HG03039 (cell line): ENCODE data around the gene INAFM2.
A peak's percentile ranks its signal among the peaks of the same experiment; 100 is the strongest.

ENCODE experiments used
- ATAC-seq: cut with Tn5 transposase; IDR thresholded peaks from one replicate; pipeline ENCODE4 v1.9.1; 2021; ENCODE audit warnings: mild to moderate bottlenecking, moderate library complexity; ENCODE audit not compliant: unreplicated experiment

Gene INAFM2

GRCh38 chr15:40342416-40343320, 19.2 kb downstream of the INAFM2 start:
- ATAC-seq = no peak

GRCh38 chr15:40343512-40343911, 20.0 kb downstream of the INAFM2 start:
- no peak for ATAC-seq

GRCh38 chr15:40344217-40344616, 20.7 kb downstream of the INAFM2 start:
- no peak for ATAC-seq

- ATAC-seq = no peak
Observed at GRCh38 chr15:40344631-40345120, 21.2 kb downstream of the INAFM2 start.

- no peak for ATAC-seq
Observed at GRCh38 chr15:40345225-40345866, 21.9 kb downstream of the INAFM2 start.

GRCh38 chr15:40345867-40346578, 22.5 kb downstream of the INAFM2 start:
- no peak for ATAC-seq

- ATAC-seq = no peak
Observed at GRCh38 chr15:40346579-40347558, 23.4 kb downstream of the INAFM2 start.

- ATAC-seq = no peak
Observed at GRCh38 chr15:40347559-40348473, 24.3 kb downstream of the INAFM2 start.

GRCh38 chr15:40348474-40348870, 25.0 kb downstream of the INAFM2 start:
- no peak for ATAC-seq

GRCh38 chr15:40349163-40349562, 25.7 kb downstream of the INAFM2 start:
- no peak for ATAC-seq

GRCh38 chr15:40352281-40352901, 28.9 kb downstream of the INAFM2 start:
- ATAC-seq = no peak

GRCh38 chr15:40353697-40354096, 30.2 kb downstream of the INAFM2 start:
- no peak for ATAC-seq

- ATAC-seq = no peak
Observed at GRCh38 chr15:40354408-40355171, 31.1 kb downstream of the INAFM2 start.

GRCh38 chr15:40355976-40356585, 32.6 kb downstream of the INAFM2 start:
- ATAC-seq = no peak

GRCh38 chr15:40357246-40357645, 33.8 kb downstream of the INAFM2 start:
- ATAC-seq = no peak

GRCh38 chr15:40357723-40358470, 34.4 kb downstream of the INAFM2 start, which contains the start of gene DISP2:
Gene DISP2 (plus strand): TSS chr15:40358219. CDS start chr15:40358322, 103 bp downstream.
- peak; percentile 76 for ATAC-seq
